ENCODE measurements around the gene NRP1.
"Not testable (repeated sequence)": the region's sequence is repeated elsewhere in the genome, so short reads cannot be mapped to it uniquely, and the experiment has no call there.

Gene NRP1

GRCh38 chr10:33300544-33300943 lies 33.9 kb downstream of the NRP1 start:
- not testable (repeated sequence) for DNase-seq; H3K36me3 Mint-ChIP-seq (ENCODE audit: low read depth); H3K27ac Mint-ChIP-seq; H3K9me3 Mint-ChIP-seq; H3K4me3 Mint-ChIP-seq; H3K27me3 Mint-ChIP-seq; ATAC-seq; H3K4me1 Mint-ChIP-seq

- H3K27ac Mint-ChIP-seq, result no peak overlapping the region
These were observed 35.6 kb downstream of the NRP1 start for GRCh38 chr10:33298893-33299292.

GRCh38 chr10:33298110-33298509 lies 36.4 kb downstream of the NRP1 start:
- Mint-ChIP-seq H3K36me3 (ENCODE audit: low read depth) (no peaks in the 10 kb centered on the region), H3K4me1 (peaks cover 3% of the 10 kb centered on the region), H3K27me3 (peaks cover 5% of the 10 kb centered on the region), H3K4me3 (no peak overlapping the region), H3K9me3 (no peaks in the 10 kb centered on the region), H3K27ac (no peak overlapping the region)
- ATAC-seq (no peak), DNase-seq (no peak)

More at GRCh38 chr10:33298893-33299292, 35.6 kb downstream of the NRP1 start:
- no peak overlapping the region for H3K4me3 Mint-ChIP-seq
- peaks cover 2% of the 10 kb centered on the region for H3K27me3 Mint-ChIP-seq
- ATAC-seq (no peak), DNase-seq (no peak)
- H3K9me3 Mint-ChIP-seq, result no peaks in the 10 kb centered on the region
- no peaks in the 10 kb centered on the region for H3K36me3 Mint-ChIP-seq (ENCODE audit: low read depth)
- H3K4me1 Mint-ChIP-seq, result peaks cover 3% of the 10 kb centered on the region

GRCh38 chr10:33295851-33296250 lies 38.6 kb downstream of the NRP1 start:
- Mint-ChIP-seq H3K27me3 (peaks cover 5% of the 10 kb centered on the region), H3K27ac (no peak overlapping the region), H3K4me1 (no peaks in the 10 kb centered on the region), H3K9me3 (no peaks in the 10 kb centered on the region), H3K4me3 (no peak overlapping the region), H3K36me3 (ENCODE audit: low read depth) (no peaks in the 10 kb centered on the region)
- no peak for ATAC-seq
- no peak for DNase-seq

- peaks cover 9% of the 10 kb centered on the region for H3K27me3 Mint-ChIP-seq
- DNase-seq (no peak), ATAC-seq (no peak)
- no peaks in the 10 kb centered on the region for H3K4me1 Mint-ChIP-seq
- no peak overlapping the region for H3K27ac Mint-ChIP-seq
- H3K4me3 Mint-ChIP-seq, result no peak overlapping the region
- no peaks in the 10 kb centered on the region for H3K36me3 Mint-ChIP-seq (ENCODE audit: low read depth)
- no peaks in the 10 kb centered on the region for H3K9me3 Mint-ChIP-seq
These were observed 40.8 kb downstream of the NRP1 start for GRCh38 chr10:33293531-33294170.

- no peaks in the 10 kb centered on the region for H3K9me3 Mint-ChIP-seq
- no peak for ATAC-seq
- peaks cover 9% of the 10 kb centered on the region for H3K27me3 Mint-ChIP-seq
- DNase-seq, result no peak
- no peak overlapping the region for H3K27ac Mint-ChIP-seq
- no peaks in the 10 kb centered on the region for H3K4me1 Mint-ChIP-seq
- no peak overlapping the region for H3K4me3 Mint-ChIP-seq
- no peaks in the 10 kb centered on the region for H3K36me3 Mint-ChIP-seq (ENCODE audit: low read depth)
These were observed 41.4 kb downstream of the NRP1 start for GRCh38 chr10:33293076-33293475.

- Mint-ChIP-seq H3K4me1 (no peaks in the 10 kb centered on the region), H3K9me3 (no peaks in the 10 kb centered on the region), H3K27ac (no peak overlapping the region), H3K4me3 (no peak overlapping the region), H3K36me3 (ENCODE audit: low read depth) (no peaks in the 10 kb centered on the region), H3K27me3 (peaks cover 15% of the 10 kb centered on the region)
- DNase-seq (no peak), ATAC-seq (no peak)
These were observed 43.3 kb downstream of the NRP1 start for GRCh38 chr10:33291053-33291592.

GRCh38 chr10:33290321-33291052 lies 44.0 kb downstream of the NRP1 start:
- Mint-ChIP-seq H3K27me3 (peaks cover 19% of the 10 kb centered on the region), H3K27ac (no peak overlapping the region), H3K4me1 (no peaks in the 10 kb centered on the region), H3K9me3 (no peaks in the 10 kb centered on the region), H3K36me3 (ENCODE audit: low read depth) (no peaks in the 10 kb centered on the region), H3K4me3 (no peak overlapping the region)
- ATAC-seq (no peak), DNase-seq (no peak)

GRCh38 chr10:33289776-33290175 lies 44.7 kb downstream of the NRP1 start:
- no peak for ATAC-seq
- Mint-ChIP-seq H3K36me3 (ENCODE audit: low read depth) (no peaks in the 10 kb centered on the region), H3K27ac (no peak overlapping the region), H3K27me3 (peaks cover 23% of the 10 kb centered on the region), H3K4me3 (no peak overlapping the region), H3K9me3 (no peaks in the 10 kb centered on the region), H3K4me1 (no peaks in the 10 kb centered on the region)
- DNase-seq, result no peak

- DNase-seq (no peak), ATAC-seq (no peak)
- no peaks in the 10 kb centered on the region for H3K36me3 Mint-ChIP-seq (ENCODE audit: low read depth)
- no peaks in the 10 kb centered on the region for H3K4me1 Mint-ChIP-seq
- H3K27ac Mint-ChIP-seq, result no peak overlapping the region
- peaks cover 21% of the 10 kb centered on the region for H3K27me3 Mint-ChIP-seq
- H3K4me3 Mint-ChIP-seq, result no peak overlapping the region
- no peaks in the 10 kb centered on the region for H3K9me3 Mint-ChIP-seq
These were observed 46.3 kb downstream of the NRP1 start for GRCh38 chr10:33288127-33288526.

GRCh38 chr10:33287112-33287511 lies 47.4 kb downstream of the NRP1 start:
- no peak overlapping the region for H3K4me3 Mint-ChIP-seq

GRCh38 chr10:33286157-33286934 lies 48.1 kb downstream of the NRP1 start:
- ATAC-seq (no peak), DNase-seq (no peak)
- Mint-ChIP-seq H3K4me1 (no peaks in the 10 kb centered on the region), H3K9me3 (no peaks in the 10 kb centered on the region), H3K36me3 (ENCODE audit: low read depth) (no peaks in the 10 kb centered on the region), H3K27ac (no peak overlapping the region), H3K27me3 (peaks cover 28% of the 10 kb centered on the region), H3K4me3 (no peak overlapping the region)

More at GRCh38 chr10:33287112-33287511, 47.4 kb downstream of the NRP1 start:
- ATAC-seq (no peak), DNase-seq (no peak)
- Mint-ChIP-seq H3K4me1 (no peaks in the 10 kb centered on the region), H3K27ac (no peak overlapping the region), H3K36me3 (ENCODE audit: low read depth) (no peaks in the 10 kb centered on the region), H3K27me3 (peaks cover 25% of the 10 kb centered on the region), H3K9me3 (no peaks in the 10 kb centered on the region)

- ATAC-seq, result no peak
These were observed 49.5 kb downstream of the NRP1 start for GRCh38 chr10:33284945-33285344.

GRCh38 chr10:33279811-33280602 lies 54.5 kb downstream of the NRP1 start:
- H3K27ac Mint-ChIP-seq, result no peak overlapping the region
- H3K36me3 Mint-ChIP-seq (ENCODE audit: low read depth), result no peaks in the 10 kb centered on the region
- H3K4me3 Mint-ChIP-seq, result no peak overlapping the region
- H3K9me3 Mint-ChIP-seq, result no peaks in the 10 kb centered on the region
- H3K4me1 Mint-ChIP-seq, result no peaks in the 10 kb centered on the region
- ATAC-seq, result no peak
- DNase-seq, result no peak
- peaks cover 16% of the 10 kb centered on the region for H3K27me3 Mint-ChIP-seq

More at GRCh38 chr10:33284945-33285344, 49.5 kb downstream of the NRP1 start:
- no peak for DNase-seq
- no peak overlapping the region for H3K4me3 Mint-ChIP-seq
- peaks cover 29% of the 10 kb centered on the region for H3K27me3 Mint-ChIP-seq
- no peaks in the 10 kb centered on the region for H3K4me1 Mint-ChIP-seq
- no peaks in the 10 kb centered on the region for H3K9me3 Mint-ChIP-seq
- no peaks in the 10 kb centered on the region for H3K36me3 Mint-ChIP-seq (ENCODE audit: low read depth)
- H3K27ac Mint-ChIP-seq, result no peak overlapping the region

All from activated naive CD8-positive, alpha-beta T cell treated with anti-CD3 and anti-CD28 coated beads, Interleukin-2, amount 50 U/mL, for 24 hours (primary cell).